Activated CD4-positive, alpha-beta T cell treated with anti-CD3 and anti-CD28 coated beads for 1 hour (primary cell): Measurements from ENCODE around the gene GSX1.
A peak's percentile ranks its signal among the peaks of the same experiment; 100 is the strongest.
"Not testable (repeated sequence)": the region's sequence is repeated elsewhere in the genome, so short reads cannot be mapped to it uniquely, and the experiment has no call there.

Source experiments
- DNase-seq: peaks from one replicate; pipeline ENCODE4 v3.0.0-alpha.2; 2020

Gene GSX1

DNA sequence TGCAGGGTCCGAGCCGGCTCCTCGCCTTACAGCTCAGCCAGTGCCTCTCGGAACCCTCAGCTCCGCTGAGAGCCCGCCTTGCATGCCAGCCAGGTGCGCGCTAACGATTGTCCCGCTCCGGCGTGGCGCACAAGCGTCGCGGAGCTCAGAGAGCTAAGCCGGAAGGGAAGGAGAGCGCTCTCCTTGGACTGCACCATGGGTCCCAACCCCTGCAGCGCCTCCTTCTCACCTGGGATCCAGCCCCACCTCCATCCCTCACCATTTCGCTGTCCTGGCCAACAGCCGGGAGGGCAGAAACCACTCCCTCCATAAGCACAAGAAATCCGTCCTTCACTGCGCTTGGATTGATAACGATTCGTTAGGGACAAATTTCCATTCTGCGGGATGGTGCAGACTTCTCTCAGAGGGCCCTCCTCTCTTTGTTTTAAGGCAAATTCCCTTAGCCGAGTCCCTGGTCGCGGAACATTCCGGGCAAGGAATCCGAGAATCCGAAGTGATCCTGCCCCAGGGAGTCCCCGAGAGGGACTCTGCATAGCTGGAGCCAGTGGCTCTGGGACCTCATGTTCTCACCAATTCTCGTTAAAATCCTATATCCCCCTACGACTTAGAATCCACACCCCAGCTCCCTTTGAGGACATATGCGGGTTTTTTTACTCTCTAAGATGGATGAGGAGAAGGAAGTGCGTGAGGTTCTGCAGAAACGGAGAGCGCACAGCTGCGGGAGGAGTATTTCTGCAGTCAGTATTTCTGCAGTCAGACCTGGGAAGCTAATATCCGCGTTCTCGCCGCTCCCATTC, 2.8 kb downstream of the GSX1 start:
- no peak for DNase-seq

DNA sequence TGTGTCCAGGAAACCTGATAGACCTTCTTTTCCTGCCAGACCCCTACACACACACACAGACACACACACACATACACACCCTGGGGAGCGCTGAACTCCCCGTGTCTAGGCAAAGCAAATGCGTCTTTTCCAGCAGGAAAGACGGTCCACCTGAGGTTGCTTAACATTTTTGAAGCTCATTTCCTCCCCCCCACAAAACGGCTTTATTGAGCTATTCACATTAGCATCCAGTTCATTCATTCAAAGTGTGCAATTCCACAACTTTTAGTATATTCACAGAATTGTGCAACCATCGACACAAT, 3.4 kb downstream of the GSX1 start:
- DNase-seq = no peak

DNA sequence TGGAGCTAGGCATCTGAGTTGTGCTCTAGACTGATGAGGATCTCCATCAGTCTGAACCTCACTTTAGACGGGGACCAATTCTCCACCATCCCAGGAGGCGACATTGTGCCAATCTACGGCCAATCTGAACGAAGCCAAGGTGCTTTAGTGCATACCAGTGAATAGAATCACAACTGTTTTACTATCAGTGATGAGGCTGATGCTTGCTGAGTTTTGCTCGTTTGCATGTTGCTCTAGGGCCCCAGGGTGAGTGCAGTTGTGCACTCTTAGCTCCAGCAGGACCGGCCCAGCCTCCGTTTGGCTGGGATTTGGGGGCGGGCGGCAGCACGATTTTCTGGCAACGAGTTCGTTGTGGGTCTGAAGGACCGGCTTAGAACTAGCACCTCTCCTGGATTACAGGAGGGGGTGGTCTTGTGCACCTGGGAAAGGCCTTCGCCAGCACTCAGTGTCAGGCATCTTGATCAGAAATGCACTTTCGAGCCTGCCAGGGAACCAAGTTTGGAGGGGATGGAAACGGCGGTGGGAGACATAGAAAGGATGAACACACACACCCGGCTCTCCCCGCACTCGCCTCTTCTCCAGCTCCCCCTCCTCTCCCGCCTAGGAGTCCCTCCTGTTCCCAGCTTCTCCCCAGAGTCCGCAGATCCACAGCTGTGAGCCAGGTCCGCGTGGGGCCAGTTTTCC, 4.4 kb downstream of the GSX1 start:
- no peak for DNase-seq

DNA sequence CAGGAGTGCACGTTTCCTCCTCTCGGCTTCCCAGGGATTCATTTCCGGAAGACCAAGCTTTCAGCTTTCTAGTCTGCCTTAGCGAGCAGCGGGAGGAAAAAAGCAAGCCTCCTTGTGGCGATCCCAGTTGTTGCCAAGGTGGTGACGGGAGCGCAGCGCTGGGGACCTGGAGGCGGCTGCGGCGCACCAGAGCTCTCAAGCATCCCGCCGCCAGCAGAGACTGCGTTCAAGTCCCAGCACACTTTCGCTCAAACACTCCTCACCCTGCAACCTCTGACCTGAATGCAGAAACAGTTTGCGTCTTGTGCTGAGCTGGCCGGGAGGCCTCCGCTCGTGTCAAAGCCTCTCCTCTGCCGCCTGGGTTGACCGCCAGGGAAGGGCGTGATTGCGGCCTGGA, 4.9 kb downstream of the GSX1 start:
- DNase-seq = no peak

DNA sequence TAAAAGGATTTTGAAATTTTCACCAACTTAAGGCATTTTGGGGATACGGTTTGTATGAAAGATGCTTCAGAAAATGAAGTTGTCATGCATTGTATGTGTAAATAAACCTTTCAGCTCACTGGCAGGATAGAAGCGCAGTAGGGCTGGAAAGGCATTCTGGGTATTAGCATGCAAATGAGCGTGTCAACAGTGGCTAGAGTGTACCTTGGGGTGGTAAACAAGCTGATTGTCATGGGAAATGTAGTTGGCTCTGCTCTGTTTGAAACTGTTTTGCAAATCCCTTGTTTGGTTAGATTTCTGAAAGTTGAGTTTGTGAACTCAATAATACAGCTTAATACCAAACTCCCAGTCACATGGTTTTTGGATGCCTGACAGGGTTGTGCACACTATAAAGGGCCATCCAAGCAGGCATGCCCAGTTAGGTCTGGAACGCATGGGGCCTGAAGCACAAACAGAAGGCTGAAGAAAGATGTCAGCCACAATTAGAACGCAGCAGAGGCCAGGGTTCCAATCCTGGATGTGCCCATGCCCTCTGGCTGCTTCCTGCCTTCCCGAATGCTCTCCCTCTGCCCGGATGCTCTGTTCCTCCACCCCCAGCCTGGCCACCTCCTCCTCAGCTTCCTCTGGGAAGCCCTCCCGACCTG, 14.6 kb downstream of the GSX1 start:
- DNase-seq = no peak

DNA sequence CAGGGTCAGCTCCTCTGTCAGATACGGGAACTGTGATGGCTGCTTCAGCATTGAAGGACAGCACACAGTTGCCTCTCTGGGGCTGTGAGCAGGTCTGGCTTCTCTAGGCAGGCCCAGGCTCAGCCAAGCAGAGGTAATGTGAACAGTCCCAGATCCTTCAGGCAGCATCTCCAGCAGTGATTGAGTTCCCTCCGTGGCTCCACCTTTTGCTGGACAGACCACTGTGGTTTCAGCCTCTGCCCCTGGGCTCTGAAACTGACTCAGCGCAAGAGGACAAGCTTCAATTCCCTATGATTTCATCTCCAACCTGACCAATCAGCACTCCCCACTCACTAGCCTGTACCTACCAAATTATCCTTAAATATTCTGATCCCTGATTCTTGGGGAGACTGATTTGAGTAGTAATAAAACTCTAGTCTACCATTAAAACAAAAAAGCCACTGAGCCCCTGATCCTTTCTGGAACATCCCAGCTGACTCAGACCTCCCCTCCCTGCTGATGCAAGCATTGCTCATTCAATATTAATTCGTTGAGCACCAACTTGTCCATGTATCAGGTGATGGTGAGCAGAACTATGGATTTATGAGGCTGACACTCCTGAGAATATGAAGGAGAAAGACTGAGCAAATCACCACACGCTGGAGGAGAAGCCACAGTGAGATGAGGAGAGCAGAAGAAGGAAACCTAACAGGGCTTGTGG, 16.7 kb downstream of the GSX1 start:
- DNase-seq = no peak

DNA sequence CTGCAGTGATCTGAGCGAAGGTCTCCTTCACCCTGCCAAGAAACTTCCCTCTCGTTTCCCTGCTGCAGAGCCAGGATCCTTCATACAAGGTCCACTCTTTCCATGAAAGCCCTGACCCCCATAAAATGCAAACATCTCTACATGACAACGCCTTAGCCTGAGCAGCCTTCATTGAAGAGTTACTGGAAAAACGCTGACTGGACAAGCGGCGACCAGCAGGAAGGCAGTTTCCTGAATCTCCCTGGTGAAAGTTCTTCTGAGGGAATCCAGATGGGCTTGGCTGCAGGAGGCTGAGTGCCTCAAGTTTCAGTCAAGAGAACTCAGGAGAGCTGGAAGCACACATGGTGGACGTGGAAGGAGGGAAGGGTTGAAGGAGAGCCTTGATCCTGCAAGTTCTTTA, 17.7 kb downstream of the GSX1 start:
- DNase-seq = no peak

DNA sequence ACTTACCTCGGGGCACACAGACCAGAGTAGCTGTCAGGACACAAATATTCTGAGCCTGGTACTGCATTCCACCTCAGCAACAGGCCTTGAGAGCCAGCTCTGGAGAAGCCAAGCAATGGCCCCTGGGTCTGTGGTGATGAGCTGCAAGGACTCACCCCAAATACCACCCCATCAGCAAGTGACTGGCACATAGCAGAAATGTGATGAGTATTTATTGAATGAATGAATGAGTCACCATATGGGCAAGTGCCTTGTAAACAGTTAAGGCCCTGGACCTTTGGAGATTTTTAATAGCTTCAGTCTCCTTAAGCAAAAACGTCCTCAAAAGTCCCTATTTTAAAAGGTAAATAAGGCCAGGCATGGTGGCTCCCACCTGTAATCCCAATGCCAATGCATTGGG, 18.2 kb downstream of the GSX1 start:
- DNase-seq = no peak

DNA sequence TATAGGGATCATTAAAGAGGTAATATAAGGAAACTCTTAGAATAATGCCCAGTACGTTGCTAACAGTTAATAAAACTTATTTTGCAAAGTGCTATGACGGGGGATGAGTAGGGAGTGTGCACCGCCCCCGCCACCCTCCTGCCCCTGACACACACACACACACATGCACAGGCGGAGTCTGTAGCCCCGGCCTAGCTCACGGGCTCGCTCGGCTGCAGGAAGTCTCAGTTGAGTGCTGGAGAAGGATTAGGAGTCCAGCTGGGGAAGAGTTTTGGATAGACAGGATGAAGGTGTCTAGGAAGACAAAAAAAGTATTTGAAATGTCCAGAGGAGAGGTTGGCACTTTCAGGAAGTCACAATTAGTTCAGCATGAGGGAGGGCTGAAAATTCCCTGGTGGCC, 21.5 kb downstream of the GSX1 start:
- DNase-seq = no peak

DNA sequence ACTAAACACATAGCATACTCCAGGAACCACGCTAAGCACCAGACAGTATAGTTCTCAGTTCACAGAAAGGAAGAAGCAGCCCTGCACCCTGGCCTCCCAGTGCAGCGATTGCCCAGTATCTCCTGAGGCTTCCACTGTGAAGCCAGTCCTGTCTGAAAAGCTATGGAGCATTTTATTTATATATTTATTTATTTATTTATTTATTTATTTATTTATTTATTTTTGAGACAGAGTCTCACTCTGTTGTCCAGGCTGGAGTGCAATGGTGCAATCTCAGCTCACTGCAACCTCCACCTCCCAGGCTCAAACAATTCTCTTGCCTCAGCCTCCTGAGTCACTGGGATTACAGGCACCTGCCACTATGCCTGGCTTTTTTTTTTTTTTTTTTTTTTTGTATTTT, 25.5 kb downstream of the GSX1 start:
- not testable (repeated sequence) for DNase-seq

DNA sequence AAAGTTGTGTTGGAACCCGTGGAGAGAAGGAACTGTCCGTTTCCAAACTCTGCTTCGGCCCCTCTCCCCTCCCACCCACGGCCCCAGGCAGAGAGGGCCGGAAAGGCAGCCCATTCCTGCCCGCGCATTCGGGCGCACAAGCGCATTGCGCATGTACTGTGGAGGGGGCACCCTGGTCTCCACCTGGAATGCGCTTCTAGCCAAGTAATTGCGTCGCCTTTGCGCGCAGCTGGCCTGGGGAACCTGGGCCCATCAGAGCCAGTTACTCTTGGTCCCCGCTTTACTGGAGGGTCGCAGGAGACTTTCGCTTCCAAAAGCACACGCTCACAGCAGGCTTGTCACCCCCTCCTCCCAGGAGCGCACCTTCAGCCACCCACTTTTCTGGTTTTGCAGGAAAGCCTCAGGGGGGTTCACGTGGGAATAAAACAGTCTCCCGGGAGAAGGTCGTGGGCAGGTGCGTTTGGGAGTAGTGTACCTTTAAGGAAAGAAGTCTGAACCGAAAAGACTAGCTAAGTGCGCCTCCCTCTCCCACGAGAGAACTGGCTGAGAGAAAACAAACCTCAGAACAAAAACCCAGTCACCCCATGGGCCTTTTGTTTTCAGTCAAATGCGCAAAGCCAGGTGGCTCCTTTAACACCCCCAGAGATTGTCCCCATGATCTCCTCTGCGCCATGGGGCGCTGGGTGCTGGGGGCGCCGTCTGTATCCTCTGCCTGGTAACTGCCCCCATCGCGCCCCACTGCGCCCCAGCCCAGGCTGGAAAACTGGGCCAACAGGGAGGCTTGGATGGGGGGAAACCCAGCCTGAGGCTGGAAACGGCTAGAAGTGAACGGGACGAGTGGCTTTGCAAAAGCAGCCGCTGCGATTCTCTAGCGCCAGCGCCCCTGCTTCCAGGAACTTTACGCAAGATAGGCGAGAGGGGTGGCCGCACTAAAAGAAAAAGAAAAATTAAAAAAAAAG, 28.5 kb downstream of the GSX1 start:
- no peak for DNase-seq

DNA sequence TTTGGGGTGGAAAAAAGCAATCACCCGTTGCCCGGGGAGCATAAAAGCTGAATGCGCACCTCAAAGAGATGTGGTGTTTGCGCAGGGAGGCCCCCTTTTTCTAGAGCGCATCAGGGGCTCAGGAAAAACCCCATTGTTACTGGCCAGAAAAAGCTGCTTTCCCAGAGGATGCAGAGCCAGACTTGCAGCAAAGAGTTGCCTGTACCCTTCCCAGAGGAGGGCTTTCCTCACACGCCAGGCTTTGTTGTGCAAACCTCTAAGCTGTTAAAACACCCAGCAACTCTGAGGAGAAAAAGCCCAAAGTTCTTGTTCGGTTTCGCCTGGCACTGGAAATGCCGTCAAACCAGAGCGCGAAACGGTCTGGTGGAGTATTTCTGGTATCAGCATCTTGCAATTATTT, 29.3 kb downstream of the GSX1 start:
- no peak for DNase-seq

DNA sequence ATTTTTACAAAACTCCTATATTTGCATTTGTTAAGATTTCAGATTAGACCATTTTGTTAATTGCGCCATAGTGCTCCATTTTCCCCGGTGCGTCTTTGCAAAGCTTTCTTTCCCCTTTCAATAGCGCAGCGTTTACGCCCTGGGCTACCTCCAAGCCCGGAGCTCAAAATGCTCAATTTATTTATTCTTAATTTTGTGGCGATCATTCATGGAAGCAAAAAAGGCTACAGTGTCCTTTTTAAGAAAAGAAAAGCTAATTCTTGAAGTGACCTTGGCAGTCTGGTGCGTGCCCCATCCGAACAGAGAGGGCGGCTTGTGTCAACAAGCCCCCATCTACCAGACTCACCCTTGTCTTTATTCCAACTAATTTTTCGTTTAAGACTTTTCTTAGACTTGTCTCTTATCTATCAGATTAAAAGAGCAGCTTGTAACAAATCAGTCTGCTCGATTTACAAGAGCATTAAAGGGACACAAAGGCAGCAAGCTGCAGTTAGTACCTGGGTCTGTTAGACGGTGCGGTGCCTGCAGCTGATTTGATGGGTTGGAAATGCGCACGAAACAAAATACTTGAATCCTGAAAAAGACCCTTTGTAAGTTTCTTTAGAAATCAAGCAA, 30.1 kb downstream of the GSX1 start:
- DNase-seq = no peak

DNA sequence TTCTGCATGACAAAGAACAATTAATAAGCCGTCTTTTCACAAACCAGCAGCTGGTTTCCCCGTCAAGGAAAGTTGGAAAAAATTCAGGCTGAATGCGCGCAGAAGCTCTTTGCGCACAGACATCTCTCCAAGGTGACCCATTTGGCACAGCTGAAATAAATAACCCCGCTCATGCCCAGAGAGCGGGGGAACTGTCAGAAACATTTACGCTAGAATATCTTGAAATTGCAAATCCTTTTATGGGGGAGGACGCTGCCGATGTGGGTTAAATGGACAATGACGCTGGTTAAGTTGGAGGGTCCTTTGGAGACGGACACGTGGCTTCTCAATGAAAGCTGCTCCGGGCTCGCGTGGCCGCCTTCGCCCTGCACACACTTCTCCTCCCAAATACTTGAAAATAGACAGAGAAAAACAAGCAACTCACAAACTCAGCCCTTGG, 30.6 kb downstream of the GSX1 start:
- no peak for DNase-seq

DNA sequence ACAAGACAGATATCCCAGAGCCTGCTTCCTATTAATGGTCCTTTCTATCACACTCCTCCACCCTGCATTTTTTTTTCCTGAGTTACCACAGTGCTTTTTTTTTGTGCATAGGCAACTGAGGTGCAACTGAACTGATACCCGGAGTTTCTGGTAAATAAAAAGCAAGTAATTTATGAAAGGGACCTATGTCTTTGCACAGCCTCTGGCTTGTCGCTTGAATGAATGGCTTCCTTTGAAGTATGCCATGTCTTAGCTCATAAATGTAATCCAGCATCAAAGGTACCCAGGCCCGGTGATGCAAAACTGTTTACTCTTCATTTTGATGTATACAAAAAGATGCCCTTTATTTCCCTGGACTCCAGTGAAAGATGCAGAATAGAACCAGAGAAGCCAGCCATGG, 31.8 kb downstream of the GSX1 start:
- DNase-seq = no peak

DNA sequence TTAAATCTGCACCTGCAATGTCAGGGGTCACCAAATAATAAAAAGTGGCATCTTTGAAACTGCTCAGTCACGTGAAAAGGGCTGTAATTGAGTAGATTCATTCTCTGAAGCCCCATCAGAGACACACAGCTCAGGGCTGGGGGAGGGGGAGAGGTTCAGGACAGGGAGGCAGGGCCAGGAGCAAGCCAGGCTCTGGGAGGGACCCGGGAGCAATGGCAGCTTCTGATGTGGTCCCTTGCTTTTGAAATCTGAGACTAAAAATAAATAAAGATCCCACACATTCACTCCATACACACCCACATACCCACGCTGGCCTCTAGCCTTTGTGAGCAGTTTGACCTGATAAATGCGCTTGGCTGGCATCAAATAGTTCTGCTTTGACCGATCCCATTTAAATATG, 32.8 kb downstream of the GSX1 start:
- DNase-seq = no peak

DNA sequence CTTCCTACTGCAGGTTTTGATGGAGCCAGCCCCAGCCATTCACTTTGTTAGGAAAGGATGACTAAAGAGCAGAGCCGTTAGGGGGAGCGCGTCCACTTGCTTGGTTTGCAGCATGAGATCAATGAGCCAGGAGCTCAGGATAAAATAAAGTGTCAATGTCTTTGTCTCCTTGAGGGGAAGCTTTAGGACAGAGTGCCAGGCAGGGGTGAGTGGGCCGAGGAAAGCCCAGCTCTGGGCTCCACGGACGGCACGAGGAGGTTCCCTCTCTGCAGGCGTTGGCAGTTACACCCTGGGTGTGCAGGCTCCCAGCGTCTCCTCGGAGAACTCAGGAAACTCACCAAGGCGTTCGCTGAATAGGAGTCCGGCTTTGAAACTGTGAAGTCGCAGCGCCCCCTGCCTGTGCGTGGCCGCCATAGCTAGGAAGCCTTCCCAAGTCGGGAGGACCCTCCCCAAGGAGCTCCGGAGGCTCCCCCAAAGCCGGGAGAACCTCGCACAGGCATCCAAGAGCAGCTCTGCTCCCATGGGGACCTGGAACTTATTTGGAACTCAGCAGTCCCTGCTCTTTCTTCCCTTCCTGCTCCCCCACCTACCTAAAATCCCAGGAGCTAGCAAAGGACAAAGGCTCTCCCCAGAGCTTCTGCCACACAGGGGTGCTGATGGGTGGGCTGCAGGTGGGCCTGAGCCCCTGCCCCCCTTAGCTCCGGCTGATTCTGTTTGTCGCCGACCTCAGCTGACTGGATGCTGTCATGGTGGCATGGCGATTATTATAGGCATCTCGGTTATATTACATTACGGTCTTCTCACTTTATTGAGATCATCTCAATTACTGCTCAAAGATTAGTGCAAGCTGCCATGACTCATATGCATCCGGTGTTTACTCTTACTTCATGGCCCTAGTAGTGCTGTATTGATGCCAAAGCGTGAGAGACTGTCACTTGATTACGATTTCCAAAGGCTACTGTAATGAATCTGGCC, 34.4 kb downstream of the GSX1 start:
- peak; percentile 56 for DNase-seq

DNA sequence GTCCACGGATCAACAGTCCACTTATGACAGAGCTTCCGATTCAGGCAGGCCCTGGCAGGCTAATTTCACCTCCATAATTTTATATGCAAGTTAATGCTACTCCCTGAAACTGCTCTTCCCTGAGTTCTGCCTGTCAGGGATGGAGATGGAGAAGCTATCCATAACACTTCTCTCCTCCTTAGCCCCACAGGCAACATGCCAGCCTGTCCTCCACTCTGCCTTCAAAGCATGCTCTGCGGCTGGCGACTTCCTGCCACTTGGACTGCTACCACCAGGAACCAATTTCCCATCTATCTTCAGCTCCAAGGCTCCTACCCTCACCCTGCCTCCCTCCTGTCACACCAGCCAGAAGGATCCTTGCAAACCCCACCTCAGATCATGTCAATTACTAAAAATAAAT, 35.4 kb downstream of the GSX1 start:
- DNase-seq = no peak

DNA sequence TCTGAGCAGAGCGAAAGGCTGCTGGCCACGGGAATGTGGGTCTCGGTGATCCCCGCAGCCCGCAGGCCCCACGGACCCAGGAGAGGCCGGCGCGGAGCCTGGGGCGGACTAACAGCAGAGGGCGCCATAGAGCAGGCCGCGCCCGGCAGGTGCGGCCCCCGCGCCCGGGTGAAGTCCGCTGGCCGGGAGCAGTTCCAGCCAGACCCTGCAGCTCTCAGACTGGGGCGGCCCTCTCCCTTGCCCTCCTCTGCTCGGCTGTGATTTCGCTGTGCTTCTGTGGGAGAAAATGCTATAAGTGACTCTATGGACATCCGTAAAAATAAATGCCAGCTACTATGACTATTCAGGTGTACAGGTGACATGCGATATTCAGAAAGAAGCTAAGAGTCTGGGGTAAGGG, 37.7 kb downstream of the GSX1 start:
- peak; percentile 35 for DNase-seq

DNA sequence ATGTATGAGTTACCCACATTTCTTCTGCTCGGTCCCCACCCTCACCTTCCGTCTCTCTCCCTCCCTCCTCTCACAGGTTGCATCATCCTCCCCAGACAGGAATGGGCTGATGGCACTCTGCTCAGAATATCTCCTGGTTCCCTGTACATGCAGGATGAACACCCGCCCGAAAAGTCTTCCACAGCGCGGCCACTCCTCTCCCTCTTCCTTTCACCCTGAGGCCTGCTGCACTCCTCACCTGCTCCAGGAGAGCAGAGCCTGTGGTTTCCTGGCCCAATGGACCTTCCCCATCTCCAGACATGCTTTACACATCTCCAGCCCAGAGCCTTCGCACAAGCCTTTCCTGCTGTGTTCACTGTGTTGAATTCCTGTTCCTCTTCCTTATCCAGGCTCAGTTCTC, 40.9 kb downstream of the GSX1 start:
- no peak for DNase-seq

DNA sequence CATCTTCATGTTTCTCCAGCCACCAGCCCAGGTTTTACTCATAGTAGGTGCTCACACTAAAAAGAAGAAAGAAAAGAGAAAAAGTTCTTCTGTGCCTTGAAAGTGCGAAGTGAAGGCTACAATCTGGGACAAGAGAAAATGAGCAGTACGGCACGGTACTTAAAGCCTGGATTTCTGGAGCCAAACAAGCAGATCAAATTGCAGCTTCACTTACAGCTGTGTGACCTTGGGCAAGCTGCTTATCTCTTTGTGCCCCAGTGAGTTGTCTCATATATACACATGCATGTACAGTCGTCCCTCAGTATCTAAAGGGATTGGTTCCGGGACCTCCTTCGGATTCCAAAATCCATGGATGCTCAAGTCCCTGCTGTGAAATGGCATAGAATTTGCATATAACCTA, 41.8 kb downstream of the GSX1 start:
- DNase-seq = no peak
